ENCODE results near the gene ICAM4.
"Not testable (repeated sequence)": the region's sequence is repeated elsewhere in the genome, so short reads cannot be mapped to it uniquely, and the experiment has no call there.

Gene ICAM4

DNA sequence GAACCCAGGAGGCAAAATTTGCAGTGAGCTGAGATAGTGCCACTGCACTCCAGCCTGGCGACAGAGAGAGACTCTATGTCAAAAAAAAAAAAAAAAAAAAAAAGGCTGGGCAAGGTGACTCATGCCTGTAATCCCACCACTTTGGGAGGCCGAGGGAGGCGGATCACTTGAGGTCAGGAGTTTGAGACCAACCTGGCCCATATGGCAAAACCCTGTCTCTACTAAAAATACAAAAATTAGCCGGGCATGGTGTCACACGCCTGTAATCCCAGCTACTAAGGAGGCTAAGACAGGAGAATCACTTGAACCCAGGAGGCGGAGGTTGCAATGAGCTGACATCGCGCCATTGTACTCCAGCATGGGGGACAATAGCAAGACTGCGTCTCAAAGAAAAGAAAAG is 50.0 kb downstream of the ICAM4 start:
- in situ Hi-C loops (cut with HindIII; ENCODE audit: low sequenced_read_pairs) = not testable (repeated sequence)
